SU-DHL-6 (cell line): ENCODE results near the gene TUBA4A.
"Not testable (repeated sequence)": the region's sequence is repeated elsewhere in the genome, so short reads cannot be mapped to it uniquely, and the experiment has no call there.

Source experiments
- H2AFZ ChIP-seq: fragments of 200-600 bp; sonication (generic); 2 replicates; pipeline ENCODE4 v1.6.1; 2014; ENCODE audit warnings: low read depth, mild to moderate bottlenecking, moderate library complexity, mixed read lengths, antibody characterized with exemption, low read length; ENCODE audit not compliant: severe bottlenecking
- H3F3A ChIP-seq: fragments of 200-600 bp; shearing (Covaris generic); 2 replicates; pipeline ENCODE4 v1.6.0; 2016; ENCODE audit warnings: antibody characterized with exemption, mild to moderate bottlenecking; ENCODE audit not compliant: insufficient read depth
- H3K27ac ChIP-seq: fragments of 200-600 bp; sonication (generic); 2 replicates; pipeline ENCODE4 v1.5.1; 2016; ENCODE audit warnings: low read depth, mild to moderate bottlenecking, low read length, moderate library complexity, mixed read lengths
- H3K27me3 ChIP-seq: fragments of 200-600 bp; sonication (generic), shearing (Covaris generic); 2 replicates; pipeline ENCODE4 v1.6.0; 2014; ENCODE audit warnings: mild to moderate bottlenecking, low read length
- H3K36me3 ChIP-seq: fragments of 200-600 bp; sonication (generic); 2 replicates; pipeline ENCODE4 v1.6.1; 2014; ENCODE audit warnings: mild to moderate bottlenecking, low read length, mixed read lengths
- H3K4me2 ChIP-seq: fragments of 300-600, 200-600 bp; shearing (Covaris generic), sonication (generic); 2 replicates; pipeline ENCODE4 v1.6.0; 2014; ENCODE audit warnings: low read length, low read depth, mild to moderate bottlenecking; ENCODE audit not compliant: poor library complexity, severe bottlenecking
- H3K4me3 ChIP-seq: fragments of 200-600 bp; sonication (generic); 2 replicates; pipeline ENCODE4 v1.5.1; 2014; ENCODE audit warnings: antibody characterized with exemption, low read length, mild to moderate bottlenecking, mixed read lengths; ENCODE audit not compliant: insufficient read depth, poor library complexity, severe bottlenecking
- H3K79me2 ChIP-seq: fragments of 200-600 bp; sonication (generic); 2 replicates; pipeline ENCODE4 v1.6.1; 2014; ENCODE audit warnings: mild to moderate bottlenecking, low read length, moderate library complexity; ENCODE audit not compliant: insufficient read depth
- H3K9ac ChIP-seq: fragments of 200-600 bp; sonication (generic); 2 replicates; pipeline ENCODE4 v1.7.0; 2014; ENCODE audit warnings: mild to moderate bottlenecking, low read length
- H3K9me2 ChIP-seq: fragments of 200-600 bp; sonication (generic); replicated peaks from 2 replicates; pipeline ENCODE4 v1.6.1; 2014; ENCODE audit warnings: low read length; ENCODE audit not compliant: insufficient read depth
- H3K9me3 ChIP-seq: fragments of 200-600 bp; sonication (generic); 2 replicates; pipeline ENCODE4 v1.6.1; 2014; ENCODE audit warnings: low read length, mixed read lengths; ENCODE audit not compliant: insufficient read depth
- H4K20me1 ChIP-seq: fragments of 200-600 bp; sonication (generic); 2 replicates; pipeline ENCODE4 v1.6.1; 2014; ENCODE audit warnings: low read depth, mild to moderate bottlenecking, antibody characterized with exemption, low read length, moderate library complexity, mixed read lengths
- EZH2phosphoT487 ChIP-seq: fragments of 200-600 bp; sonication (generic), shearing (Covaris generic); conservative IDR thresholded peaks from 2 replicates; pipeline ENCODE4 v1.6.1; 2018; ENCODE audit warnings: mild to moderate bottlenecking, antibody characterized with exemption, low read length, moderate library complexity, mixed read lengths
- TF ChIP-seq, protein P1 (sequence below): fragments of 200-600 bp; sonication (generic); IDR thresholded peaks from one replicate; pipeline ENCODE4 v1.5.1; 2017; ENCODE audit warnings: antibody characterized with exemption, mild to moderate bottlenecking, low read length, moderate library complexity; ENCODE audit not compliant: insufficient read depth, poor library complexity, severe bottlenecking

TUBA4A gene

GRCh38 chr2:219204425-219205164 lies 49.1 kb downstream of the TUBA4A start:
- H3F3A ChIP-seq = no peaks in the 10 kb centered on the region
- no peak overlapping the region for H2AFZ ChIP-seq
- H3K27me3 ChIP-seq = no peaks in the 10 kb centered on the region
- H3K4me3 ChIP-seq = no peak overlapping the region
- H3K27ac ChIP-seq = no peak overlapping the region
- H3K4me2 ChIP-seq = no peak overlapping the region
- H3K9me3 ChIP-seq = no peaks in the 10 kb centered on the region
- TF ChIP-seq, protein P1, sequence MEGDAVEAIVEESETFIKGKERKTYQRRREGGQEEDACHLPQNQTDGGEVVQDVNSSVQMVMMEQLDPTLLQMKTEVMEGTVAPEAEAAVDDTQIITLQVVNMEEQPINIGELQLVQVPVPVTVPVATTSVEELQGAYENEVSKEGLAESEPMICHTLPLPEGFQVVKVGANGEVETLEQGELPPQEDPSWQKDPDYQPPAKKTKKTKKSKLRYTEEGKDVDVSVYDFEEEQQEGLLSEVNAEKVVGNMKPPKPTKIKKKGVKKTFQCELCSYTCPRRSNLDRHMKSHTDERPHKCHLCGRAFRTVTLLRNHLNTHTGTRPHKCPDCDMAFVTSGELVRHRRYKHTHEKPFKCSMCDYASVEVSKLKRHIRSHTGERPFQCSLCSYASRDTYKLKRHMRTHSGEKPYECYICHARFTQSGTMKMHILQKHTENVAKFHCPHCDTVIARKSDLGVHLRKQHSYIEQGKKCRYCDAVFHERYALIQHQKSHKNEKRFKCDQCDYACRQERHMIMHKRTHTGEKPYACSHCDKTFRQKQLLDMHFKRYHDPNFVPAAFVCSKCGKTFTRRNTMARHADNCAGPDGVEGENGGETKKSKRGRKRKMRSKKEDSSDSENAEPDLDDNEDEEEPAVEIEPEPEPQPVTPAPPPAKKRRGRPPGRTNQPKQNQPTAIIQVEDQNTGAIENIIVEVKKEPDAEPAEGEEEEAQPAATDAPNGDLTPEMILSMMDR = no peak
- TF ChIP-seq EZH2phosphoT487 = no peak
- no peaks in the 10 kb centered on the region for H3K79me2 ChIP-seq
- no peaks in the 10 kb centered on the region for H3K9me2 ChIP-seq
- no peaks in the 10 kb centered on the region for H4K20me1 ChIP-seq
- no peak overlapping the region for H3K9ac ChIP-seq
- no peaks in the 10 kb centered on the region for H3K36me3 ChIP-seq

DNA sequence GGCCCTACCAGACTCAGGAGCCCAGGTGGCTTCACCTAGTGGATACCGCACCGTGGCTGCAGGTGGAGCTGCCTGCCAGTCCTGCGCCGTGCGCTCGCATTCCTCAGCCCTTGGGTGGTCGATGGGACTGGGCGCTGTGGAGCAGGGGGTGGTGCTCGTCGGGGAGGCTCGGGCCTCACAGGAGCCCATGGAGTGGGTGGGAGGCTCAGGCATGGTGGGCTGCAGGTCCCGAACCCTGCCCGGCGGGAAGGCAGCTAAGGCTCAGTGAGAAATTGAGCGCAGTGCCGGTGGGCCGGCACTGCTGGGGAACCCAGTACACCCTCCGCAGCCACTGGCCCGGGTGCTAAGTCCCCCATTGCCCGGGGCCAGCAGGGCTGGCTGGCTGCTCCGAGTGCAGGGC lies 52.4 kb downstream of the TUBA4A start:
- H3K4me2 ChIP-seq, H3K9ac ChIP-seq, H3K4me3 ChIP-seq, H3K36me3 ChIP-seq, H2AFZ ChIP-seq, H3K27me3 ChIP-seq, H3F3A ChIP-seq, H3K27ac ChIP-seq, H3K9me3 ChIP-seq, H3K9me2 ChIP-seq, H4K20me1 ChIP-seq, H3K79me2 ChIP-seq: not testable (repeated sequence)

DNA sequence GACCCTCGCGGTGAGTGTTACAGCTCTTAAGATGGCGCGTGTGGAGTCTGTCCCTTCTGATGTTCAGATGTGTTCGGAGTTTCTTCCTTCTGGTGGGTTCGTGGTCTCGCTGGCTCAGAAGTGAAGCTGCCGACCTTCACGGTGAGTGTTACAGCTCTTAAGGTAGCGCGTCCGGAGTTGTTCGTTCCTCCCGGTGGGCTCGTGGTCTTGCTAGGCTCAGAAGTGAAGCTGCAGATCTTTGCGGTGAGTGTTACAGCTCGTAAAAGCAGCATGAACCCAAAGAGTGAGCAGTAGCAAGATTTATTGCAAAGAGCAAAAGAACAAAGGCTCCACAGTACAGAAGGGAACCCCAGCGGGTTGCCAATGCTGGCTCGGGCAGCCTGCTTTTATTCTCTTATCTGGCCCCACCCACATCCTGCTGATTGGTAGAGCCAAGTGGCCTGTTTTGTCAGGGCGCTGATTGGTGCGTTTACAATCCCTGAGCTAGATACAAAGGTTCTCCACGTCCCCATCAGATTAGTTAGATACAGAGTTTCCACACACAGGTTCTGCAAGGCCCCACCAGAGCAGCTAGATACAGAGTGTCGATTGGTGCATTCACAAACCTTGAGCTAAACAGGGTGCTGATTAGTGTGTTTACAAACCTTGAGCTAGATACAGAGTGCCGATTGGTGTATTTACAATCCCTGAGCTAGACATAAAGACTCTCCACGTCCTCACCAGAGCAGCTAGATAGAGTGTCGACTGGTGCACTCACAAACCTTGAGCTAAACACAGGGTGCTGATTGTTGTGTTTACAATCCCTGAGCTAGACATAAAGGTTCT lies 53.0 kb downstream of the TUBA4A start:
- H3K4me3 ChIP-seq, H4K20me1 ChIP-seq, H3K27me3 ChIP-seq, H3K27ac ChIP-seq, H3K9me3 ChIP-seq, H3K9ac ChIP-seq, H3K36me3 ChIP-seq, H3K9me2 ChIP-seq, H3K4me2 ChIP-seq, H2AFZ ChIP-seq, H3K79me2 ChIP-seq, H3F3A ChIP-seq: not testable (repeated sequence)
